A673 (cell line): ENCODE results near the gene TMEM164. TPM values are rescaled to one million over a fixed set of nuclear protein-coding genes. Genes with fewer than 3 reads are reported as not detected.

ENCODE experiments used
- BruUV-seq: library from RNA; stranded (reverse); fragments of 400-500 nt; replicated peaks from 2 replicates; lab custom pipeline; 2021; lab: Mats Ljungman, UMichigan
- CTCF ChIA-PET: fragments of 300-600 bp; sonication (Branson Sonifier 250); formaldehyde crosslinking; loops from one replicate; lab custom pipeline; 2022; ENCODE audit warnings: antibody characterized with exemption; lab: Charles Lee
- POLR2A ChIA-PET: fragments of 300-600 bp; sonication (Branson Sonifier 250); formaldehyde crosslinking; loops from one replicate; lab custom pipeline; 2022; ENCODE audit warnings: antibody characterized with exemption; ENCODE audit not compliant: low non-redundant PET; lab: Charles Lee
- DNase-seq: peaks from one replicate; pipeline ENCODE4 v3.0.0-alpha.2; 2015; ENCODE audit warnings: low spot score
- H3K27ac ChIP-seq: fragments of 200-600 bp; sonication (generic); 2 replicates; pipeline ENCODE4 v1.5.1; 2016; ENCODE audit warnings: mixed run types, low read depth, mild to moderate bottlenecking, mixed read lengths, antibody characterized with exemption, low read length; ENCODE audit not compliant: poor library complexity, severe bottlenecking
- H3K27me3 ChIP-seq: fragments of 200-600 bp; sonication (generic); replicated peaks from 2 replicates; pipeline ENCODE4 v1.6.1; 2017; ENCODE audit warnings: mixed run types, low read depth, mild to moderate bottlenecking, mixed read lengths, antibody characterized with exemption, low read length; ENCODE audit not compliant: insufficient read depth, poor library complexity
- H3K36me3 ChIP-seq: fragments of 200-600 bp; sonication (generic); 2 replicates; pipeline ENCODE4 v1.6.1; 2016; ENCODE audit warnings: mixed run types, mild to moderate bottlenecking, mixed read lengths, antibody characterized with exemption, low read length; ENCODE audit not compliant: insufficient read depth, poor library complexity, severe bottlenecking
- H3K4me1 ChIP-seq: fragments of 200-600 bp; sonication (generic); 2 replicates; pipeline ENCODE4 v1.6.1; 2017; ENCODE audit warnings: mixed run types, mild to moderate bottlenecking, mixed read lengths, antibody characterized with exemption, low read length; ENCODE audit not compliant: insufficient read depth, poor library complexity, severe bottlenecking
- H3K4me3 ChIP-seq: fragments of 200-600 bp; sonication (generic); 2 replicates; pipeline ENCODE4 v1.5.1; 2016; ENCODE audit warnings: low read depth, mixed run types, mild to moderate bottlenecking, mixed read lengths, low read length; ENCODE audit not compliant: poor library complexity, severe bottlenecking
- H3K9me3 ChIP-seq: fragments of 200-600 bp; sonication (generic); 2 replicates; pipeline ENCODE4 v1.6.1; 2016; ENCODE audit warnings: mixed run types, low read depth, mild to moderate bottlenecking, mixed read lengths, antibody characterized with exemption, low read length; ENCODE audit not compliant: poor library complexity, severe bottlenecking
- CTCF ChIP-seq: fragments of 300-800, 200-600 bp; sonication (generic); conservative IDR thresholded peaks from 2 replicates; pipeline ENCODE4 v1.5.1; 2017; ENCODE audit warnings: low read depth, mild to moderate bottlenecking, antibody characterized with exemption, low read length, moderate library complexity, mixed read lengths
- EZH2 ChIP-seq: fragments of 200-600 bp; sonication (generic); IDR thresholded peaks from 2 replicates; pipeline ENCODE4 v1.6.1; 2017; ENCODE audit warnings: borderline replicate concordance, low read depth, mild to moderate bottlenecking, mixed read lengths, antibody characterized with exemption, low read length; ENCODE audit not compliant: poor library complexity, severe bottlenecking
- intact Hi-C: fragments of 100-400 bp; cut with micrococcal nuclease; formaldehyde crosslinking; loops from one replicate; pipeline ENCODE4 v1.10.0; 2022; ENCODE audit not compliant: unreplicated experiment
- total RNA-seq: library from RNA; stranded (reverse); gene quantifications from 2 replicates; pipeline ENCODE4 v1.2.3, GENCODE V29; 2021

Gene TMEM164
- total RNA-seq, 1 experiment from 2014 or later, result 26.5 TPM

- H3K4me3 ChIP-seq, result no peak overlapping the region
- ChIA-PET POLR2A (no interaction called here), CTCF (no interaction called here)
- no peak for DNase-seq
- intact Hi-C loops, result loop anchor here (10.0 kb wide), 1 partner anchor 420 kb away; no protein-coding TSS in a partner anchor
- no peaks in the 10 kb centered on the region for H3K9me3 ChIP-seq
- TF ChIP-seq CTCF (no peak), EZH2 (no peak)
- no peaks in the 10 kb centered on the region for H3K27me3 ChIP-seq
- H3K27ac ChIP-seq, result no peak overlapping the region
- no TSS peak for BruUV-seq
- no peaks in the 10 kb centered on the region for H3K36me3 ChIP-seq
- H3K4me1 ChIP-seq, result no peaks in the 10 kb centered on the region
Observed at GRCh38 chrX:109995155-109995554, 7.8 kb upstream of the TMEM164 start.

- no TSS peak for BruUV-seq
- TF ChIP-seq EZH2 (no peak), CTCF (no peak)
- Histone ChIP-seq H3K36me3 (no peaks in the 10 kb centered on the region), H3K27ac (no peak overlapping the region), H3K4me1 (peaks cover 4% of the 10 kb centered on the region), H3K9me3 (no peaks in the 10 kb centered on the region), H3K27me3 (no peaks in the 10 kb centered on the region), H3K4me3 (no peak overlapping the region)
- CTCF ChIA-PET, result no interaction called here
- POLR2A ChIA-PET, result no interaction called here
- DNase-seq, result no peak
- intact Hi-C loops, result loop anchor here (10.0 kb wide), 1 partner anchor 417 kb away; no protein-coding TSS in a partner anchor
Observed at GRCh38 chrX:109997786-109998452, 5.0 kb upstream of the TMEM164 start.

GRCh38 chrX:110000000-110000399 is 2.9 kb upstream of the TMEM164 start:
- Histone ChIP-seq H3K4me3 (no peak overlapping the region), H3K36me3 (no peaks in the 10 kb centered on the region), H3K9me3 (no peaks in the 10 kb centered on the region), H3K4me1 (peaks cover 4% of the 10 kb centered on the region), H3K27ac (no peak overlapping the region), H3K27me3 (no peaks in the 10 kb centered on the region)
- no peak for DNase-seq
- BruUV-seq, result no TSS peak
- POLR2A ChIA-PET, result no interaction called here
- intact Hi-C loops, result loop anchor here (10.0 kb wide), 1 partner anchor 415 kb away; no protein-coding TSS in a partner anchor
- CTCF ChIA-PET, result no interaction called here
- TF ChIP-seq CTCF (no peak), EZH2 (no peak)
